K562 (cell line): ENCODE data around the gene ZZZ3.

ENCODE experiments used
- EZH2 ChIP-seq: IDR thresholded peaks from 2 replicates; pipeline ENCODE4 v1.6.1; 2012; ENCODE audit warnings: low read depth, mild to moderate bottlenecking, inconsistent platforms, low read length, borderline replicate concordance
- TGIF2 ChIP-seq: sonication (generic); formaldehyde crosslinking; IDR thresholded peaks from 2 replicates; pipeline ENCODE4 v1.8.1; 2022; ENCODE audit warnings: mild to moderate bottlenecking, missing genetic modification reagents, moderate library complexity
- TF ChIP-seq, protein P1 (sequence below): sonication (generic); formaldehyde crosslinking; IDR thresholded peaks from 2 replicates; pipeline ENCODE4 v1.8.0; 2022; ENCODE audit warnings: mild to moderate bottlenecking, missing genetic modification reagents, borderline replicate concordance
- TF ChIP-seq, protein P2 (sequence below), 3 experiments: IDR thresholded peaks in 2 of 3; conservative IDR thresholded peaks in 1 of 3; 2 replicates each; pipeline ENCODE4 v1.5.1; 2011 to 2012; ENCODE audit warnings: low read length in 3 of 3, mild to moderate bottlenecking in 3 of 3, control low read depth in 2 of 3, improper control_type of control experiment in 1 of 3, inconsistent platforms in 1 of 3, low read depth in 1 of 3, mixed read lengths in 1 of 3, moderate library complexity in 1 of 3; ENCODE audit not compliant: insufficient read depth in 2 of 3

DNA sequence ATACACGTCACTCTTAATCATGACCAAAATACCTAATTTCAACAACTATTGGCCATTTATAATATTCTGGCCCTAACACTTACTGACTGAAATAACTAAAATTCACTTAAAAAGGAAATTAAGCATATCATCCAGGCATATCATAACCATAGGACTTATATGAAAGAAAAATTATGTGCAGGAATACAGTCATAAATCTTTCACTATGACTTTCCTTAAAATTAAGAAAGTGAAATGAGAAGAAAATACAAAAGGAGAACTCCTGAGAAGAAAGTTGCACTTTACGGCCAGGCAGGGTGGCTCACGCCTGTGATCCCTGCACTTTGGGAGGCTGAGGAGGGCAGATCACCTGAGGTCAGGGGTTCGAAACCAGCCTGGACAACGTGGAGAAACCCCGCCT is 9.4 kb downstream of the ZZZ3 start:
- TF ChIP-seq, protein P1, sequence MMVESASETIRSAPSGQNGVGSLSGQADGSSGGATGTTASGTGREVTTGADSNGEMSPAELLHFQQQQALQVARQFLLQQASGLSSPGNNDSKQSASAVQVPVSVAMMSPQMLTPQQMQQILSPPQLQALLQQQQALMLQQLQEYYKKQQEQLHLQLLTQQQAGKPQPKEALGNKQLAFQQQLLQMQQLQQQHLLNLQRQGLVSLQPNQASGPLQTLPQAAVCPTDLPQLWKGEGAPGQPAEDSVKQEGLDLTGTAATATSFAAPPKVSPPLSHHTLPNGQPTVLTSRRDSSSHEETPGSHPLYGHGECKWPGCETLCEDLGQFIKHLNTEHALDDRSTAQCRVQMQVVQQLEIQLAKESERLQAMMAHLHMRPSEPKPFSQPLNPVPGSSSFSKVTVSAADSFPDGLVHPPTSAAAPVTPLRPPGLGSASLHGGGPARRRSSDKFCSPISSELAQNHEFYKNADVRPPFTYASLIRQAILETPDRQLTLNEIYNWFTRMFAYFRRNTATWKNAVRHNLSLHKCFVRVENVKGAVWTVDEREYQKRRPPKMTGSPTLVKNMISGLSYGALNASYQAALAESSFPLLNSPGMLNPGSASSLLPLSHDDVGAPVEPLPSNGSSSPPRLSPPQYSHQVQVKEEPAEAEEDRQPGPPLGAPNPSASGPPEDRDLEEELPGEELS (CRISPR knock-in tag): no peak
- TF ChIP-seq EZH2 (no peak), TGIF2 (CRISPR knock-in tag) (no peak)
- TF ChIP-seq, protein P2, sequence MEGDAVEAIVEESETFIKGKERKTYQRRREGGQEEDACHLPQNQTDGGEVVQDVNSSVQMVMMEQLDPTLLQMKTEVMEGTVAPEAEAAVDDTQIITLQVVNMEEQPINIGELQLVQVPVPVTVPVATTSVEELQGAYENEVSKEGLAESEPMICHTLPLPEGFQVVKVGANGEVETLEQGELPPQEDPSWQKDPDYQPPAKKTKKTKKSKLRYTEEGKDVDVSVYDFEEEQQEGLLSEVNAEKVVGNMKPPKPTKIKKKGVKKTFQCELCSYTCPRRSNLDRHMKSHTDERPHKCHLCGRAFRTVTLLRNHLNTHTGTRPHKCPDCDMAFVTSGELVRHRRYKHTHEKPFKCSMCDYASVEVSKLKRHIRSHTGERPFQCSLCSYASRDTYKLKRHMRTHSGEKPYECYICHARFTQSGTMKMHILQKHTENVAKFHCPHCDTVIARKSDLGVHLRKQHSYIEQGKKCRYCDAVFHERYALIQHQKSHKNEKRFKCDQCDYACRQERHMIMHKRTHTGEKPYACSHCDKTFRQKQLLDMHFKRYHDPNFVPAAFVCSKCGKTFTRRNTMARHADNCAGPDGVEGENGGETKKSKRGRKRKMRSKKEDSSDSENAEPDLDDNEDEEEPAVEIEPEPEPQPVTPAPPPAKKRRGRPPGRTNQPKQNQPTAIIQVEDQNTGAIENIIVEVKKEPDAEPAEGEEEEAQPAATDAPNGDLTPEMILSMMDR (IDR thresholded peaks at IDR 0.05 in 2 of 3, conservative IDR thresholded peaks at IDR 0.05 in 1 of 3; ENCODE audit: insufficient read depth in 2 of 3, low read depth in 1 of 3, low read length in 3 of 3): no peak
